ENCODE results near the gene EPN2. TPM values are rescaled to one million over a fixed set of nuclear protein-coding genes. Genes with fewer than 3 reads are reported as not detected.
"Not testable (repeated sequence)": the region's sequence is repeated elsewhere in the genome, so short reads cannot be mapped to it uniquely, and the experiment has no call there.

The EPN2 gene
- total and polyA plus RNA-seq, 10 of the 15 experiments (the other 5 are each of a cell fraction or from before 2014, with no cell fraction given), result 0.26 to 8.4 (median 4.7) TPM

- H3K79me2 ChIP-seq (ENCODE audit: control insufficient read depth, insufficient read depth, low read length); ATAC-seq; DNase-seq (ENCODE audit: low read depth, low spot score); SMC1A ChIA-PET (ENCODE audit: uncharacterized antibody, unreplicated experiment); H3K27ac ChIP-seq (ENCODE audit: control insufficient read depth, insufficient read depth); FAIRE-seq; H3K9ac ChIP-seq (ENCODE audit: control insufficient read depth, insufficient read depth, low read length); intact Hi-C loops (cut with micrococcal nuclease; ENCODE audit: unreplicated experiment); in situ Hi-C loops (cut with MboI); H3K4me2 ChIP-seq (ENCODE audit: control insufficient read depth, insufficient read depth); H2AFZ ChIP-seq (ENCODE audit: control insufficient read depth, low read depth, low read length); RAD21 ChIA-PET (ENCODE audit: unreplicated experiment); CTCF ChIA-PET; POLR2A ChIA-PET; H3K4me1 ChIP-seq (ENCODE audit: control insufficient read depth, insufficient read depth, low read length); H4K20me1 ChIP-seq (ENCODE audit: control insufficient read depth, insufficient read depth); H3K9me3 ChIP-seq (replicated peaks; ENCODE audit: control insufficient read depth, insufficient read depth, low read length); H3K4me3 ChIP-seq; BruUV-seq (replicated peaks); H3K27me3 ChIP-seq (replicated peaks in 1 of 2; ENCODE audit: control insufficient read depth in 2 of 2, insufficient read depth in 2 of 2, low read length in 1 of 2); H3K36me3 ChIP-seq (ENCODE audit: control insufficient read depth in 2 of 2, insufficient read depth in 2 of 2, low read length in 1 of 2): not testable (repeated sequence)
- 83% methylated on average over 3 of the region's 6 CpGs for WGBS (ENCODE audit: insufficient coverage, insufficient replicate concordance, low lambda C conversion rate, missing lambda C conversion rate)
These were observed 2.5 kb upstream of the EPN2 start for GRCh38 chr17:19234676-19235075.

GRCh38 chr17:19236351-19237138, 621 bp upstream of the EPN2 start:
- H3K4me3 ChIP-seq; H3K4me2 ChIP-seq (ENCODE audit: control insufficient read depth, insufficient read depth); H4K20me1 ChIP-seq (ENCODE audit: control insufficient read depth, insufficient read depth); RAD21 ChIA-PET (ENCODE audit: unreplicated experiment); DNase-seq (ENCODE audit: low read depth, low spot score); intact Hi-C loops (cut with micrococcal nuclease; ENCODE audit: unreplicated experiment); H3K27ac ChIP-seq (ENCODE audit: control insufficient read depth, insufficient read depth); SMC1A ChIA-PET (ENCODE audit: uncharacterized antibody, unreplicated experiment); H3K27me3 ChIP-seq (replicated peaks in 1 of 2; ENCODE audit: control insufficient read depth in 2 of 2, insufficient read depth in 2 of 2, low read length in 1 of 2); H3K79me2 ChIP-seq (ENCODE audit: control insufficient read depth, insufficient read depth, low read length); in situ Hi-C loops (cut with MboI); POLR2A ChIA-PET; FAIRE-seq; H3K36me3 ChIP-seq (ENCODE audit: control insufficient read depth in 2 of 2, insufficient read depth in 2 of 2, low read length in 1 of 2); H3K9ac ChIP-seq (ENCODE audit: control insufficient read depth, insufficient read depth, low read length); H2AFZ ChIP-seq (ENCODE audit: control insufficient read depth, low read depth, low read length); H3K4me1 ChIP-seq (ENCODE audit: control insufficient read depth, insufficient read depth, low read length); H3K9me3 ChIP-seq (replicated peaks; ENCODE audit: control insufficient read depth, insufficient read depth, low read length); BruUV-seq (replicated peaks); CTCF ChIA-PET: not testable (repeated sequence)
- peak; percentile 58 for ATAC-seq
- WGBS (ENCODE audit: insufficient coverage, insufficient replicate concordance, low lambda C conversion rate, missing lambda C conversion rate), result no CpG with 5 or more reads among the region's 32 CpGs

Measured in GM12878 (cell line).